AG09319 (cell line): ENCODE data around the gene ITM2C.

Experiments used
- DNase-seq: peaks from one replicate; pipeline ENCODE4 v3.0.0-alpha.2; 2010; ENCODE audit warnings: low read depth; ENCODE audit errors: extremely low read depth
- CTCF ChIP-seq: IDR thresholded peaks from 2 replicates; pipeline ENCODE4 v1.5.1; 2011; ENCODE audit warnings: low read depth, mild to moderate bottlenecking, inconsistent platforms, low read length, moderate library complexity

Gene ITM2C

GRCh38 chr2:230895536-230896345 lies 31.0 kb downstream of the ITM2C start:
- no peak for TF ChIP-seq CTCF
- no peak for DNase-seq

GRCh38 chr2:230896346-230897115 lies 31.8 kb downstream of the ITM2C start:
- no peak for TF ChIP-seq CTCF
- DNase-seq, result no peak

GRCh38 chr2:230898016-230898712 lies 33.4 kb downstream of the ITM2C start:
- no peak for DNase-seq
- TF ChIP-seq CTCF, result no peak

DNA sequence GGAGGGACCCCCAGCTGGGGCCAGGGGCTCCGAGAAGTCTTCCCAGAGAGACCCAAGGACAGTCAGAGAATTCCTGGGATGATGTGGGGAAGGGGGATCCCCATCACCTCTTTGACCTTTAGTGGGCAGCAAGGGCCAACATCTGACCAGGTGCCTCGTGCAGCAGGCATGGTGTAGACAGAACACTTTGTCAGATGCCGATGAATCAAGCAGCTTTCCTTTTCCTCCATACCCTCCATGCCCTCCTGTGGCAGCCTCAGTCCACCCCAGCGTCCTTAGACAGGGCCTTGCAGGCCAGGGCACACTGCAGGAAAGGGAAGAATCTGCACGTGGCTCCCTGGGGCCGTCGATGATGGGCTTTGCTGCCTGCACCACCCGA lies 34.0 kb downstream of the ITM2C start:
- no peak for TF ChIP-seq CTCF
- no peak for DNase-seq

DNA sequence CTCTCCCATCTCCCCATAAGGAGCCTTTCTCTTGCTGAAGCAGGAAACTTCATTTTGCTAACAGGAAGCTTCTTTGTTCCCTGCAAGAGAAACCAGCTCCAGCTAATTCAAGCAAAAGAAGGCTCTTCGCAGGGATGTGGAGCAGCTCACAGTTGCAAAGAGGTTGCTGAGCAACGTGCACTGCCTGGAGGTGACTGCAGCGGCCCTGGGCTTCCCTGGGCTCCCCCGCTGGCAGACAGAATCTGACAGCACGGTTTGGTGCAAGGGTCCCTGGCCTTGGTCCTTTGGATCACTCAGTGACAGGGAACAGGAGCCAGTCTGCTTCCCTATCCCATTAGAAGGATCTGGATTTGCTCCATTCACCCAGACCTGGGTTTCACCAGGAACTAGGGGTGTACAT lies 34.5 kb downstream of the ITM2C start:
- TF ChIP-seq CTCF, result no peak
- DNase-seq, result no peak

DNA sequence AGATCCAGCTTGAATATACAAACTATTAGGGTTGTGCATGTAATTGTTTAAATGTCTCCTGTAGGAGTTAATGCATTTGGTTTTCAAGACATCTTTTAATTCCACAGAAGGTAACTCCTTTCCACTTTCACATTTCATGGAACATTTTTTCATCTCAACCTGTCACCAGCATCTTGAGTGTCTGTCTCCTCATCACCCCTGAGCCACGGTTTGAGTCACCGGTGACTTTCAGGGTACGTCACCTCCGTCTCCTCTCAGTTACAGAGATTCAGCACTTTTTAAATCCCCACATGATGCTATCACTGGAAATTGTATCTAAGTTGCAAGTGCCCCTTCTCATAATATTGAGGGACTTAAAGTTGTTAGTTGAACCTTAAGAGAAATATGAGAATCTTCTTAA lies 35.0 kb downstream of the ITM2C start:
- no peak for TF ChIP-seq CTCF
- no peak for DNase-seq

DNA sequence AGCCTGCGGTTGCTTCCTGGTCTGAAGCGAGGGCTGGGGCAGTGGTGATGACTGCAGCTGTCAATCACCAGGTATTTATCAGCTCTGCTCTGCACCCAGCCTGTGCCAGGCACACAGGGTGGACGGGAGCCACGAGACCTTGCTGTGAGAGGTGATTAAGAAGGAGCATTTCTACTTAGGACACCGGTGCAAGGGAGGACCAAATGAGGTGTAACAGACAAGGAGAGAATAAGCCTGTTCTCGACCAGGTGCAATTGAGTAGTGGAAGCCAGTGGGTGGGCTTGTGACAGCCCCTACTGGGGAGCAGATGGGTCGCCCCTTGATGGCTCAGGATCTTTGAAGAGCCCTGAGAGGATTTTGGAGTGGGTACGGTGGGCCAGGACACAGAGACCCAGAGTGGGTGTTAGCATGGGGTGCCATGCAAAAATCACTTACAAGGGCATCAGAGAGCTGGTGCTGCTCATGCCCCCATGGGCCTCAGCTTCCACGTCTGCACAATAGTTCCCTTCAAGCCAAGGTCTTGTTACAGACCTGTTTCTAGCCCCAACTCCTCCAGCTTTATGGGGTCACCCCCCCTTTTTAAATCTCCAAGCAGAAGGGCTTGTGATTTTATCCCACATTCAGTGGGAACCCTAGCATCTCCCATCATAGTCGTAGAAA lies 35.7 kb downstream of the ITM2C start:
- DNase-seq, result no peak
- no peak for TF ChIP-seq CTCF
